GM19240 (cell line): Measurements from ENCODE around the gene PTGES2.

Experiments used
- DNase-seq: peaks from one replicate; pipeline ENCODE4 v3.0.0; 2011; ENCODE audit warnings: low spot score; ENCODE audit not compliant: insufficient read length

PTGES2 gene

DNA sequence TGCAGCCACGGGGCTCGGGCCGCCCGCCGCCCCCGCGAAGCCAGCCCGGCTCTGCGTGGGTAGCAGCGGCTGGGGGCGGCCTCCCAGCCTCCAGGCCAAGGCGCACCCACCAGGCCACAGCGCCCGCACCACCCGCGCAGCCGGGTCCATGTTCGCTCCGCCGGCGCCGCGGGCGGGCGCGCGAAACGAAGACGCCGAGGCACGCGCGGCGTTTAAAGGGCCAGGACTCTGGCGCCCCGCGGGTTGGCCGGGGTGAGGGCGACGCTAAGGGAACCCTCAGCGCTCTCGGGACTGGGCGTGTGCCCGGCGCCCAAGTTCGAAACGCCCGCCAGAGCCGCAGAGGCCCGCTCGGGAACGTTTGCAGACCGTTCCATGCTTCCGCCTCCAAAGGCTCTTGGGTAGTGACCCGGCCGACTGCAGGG, at the start of gene PTGES2:
TSS of gene PTGES2 (minus strand) at position 162 of the 422 bp plus-strand sequence. CDS start at position 150, 12 bp downstream.
- peak; percentile 51 for DNase-seq

DNA sequence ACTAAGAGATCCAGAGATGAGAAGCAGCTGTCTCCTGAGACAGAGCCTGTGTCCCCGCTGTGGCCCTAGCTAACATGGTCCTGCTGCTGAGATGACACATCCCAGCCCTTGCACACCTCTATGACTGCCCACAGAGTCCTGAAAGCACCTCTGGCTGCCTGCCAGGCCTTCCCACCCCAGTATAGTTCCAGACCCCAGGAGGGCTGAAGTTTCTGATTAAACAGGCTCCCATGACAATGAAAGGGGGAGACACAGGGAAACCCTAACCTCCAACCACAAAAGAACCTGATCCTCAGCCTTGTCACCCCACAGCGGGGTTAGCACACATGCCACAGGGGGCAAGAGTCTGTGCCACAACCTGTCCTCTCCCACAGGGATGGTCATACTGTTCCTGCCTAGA, 48.2 kb upstream of the PTGES2 start:
- no peak for DNase-seq

DNA sequence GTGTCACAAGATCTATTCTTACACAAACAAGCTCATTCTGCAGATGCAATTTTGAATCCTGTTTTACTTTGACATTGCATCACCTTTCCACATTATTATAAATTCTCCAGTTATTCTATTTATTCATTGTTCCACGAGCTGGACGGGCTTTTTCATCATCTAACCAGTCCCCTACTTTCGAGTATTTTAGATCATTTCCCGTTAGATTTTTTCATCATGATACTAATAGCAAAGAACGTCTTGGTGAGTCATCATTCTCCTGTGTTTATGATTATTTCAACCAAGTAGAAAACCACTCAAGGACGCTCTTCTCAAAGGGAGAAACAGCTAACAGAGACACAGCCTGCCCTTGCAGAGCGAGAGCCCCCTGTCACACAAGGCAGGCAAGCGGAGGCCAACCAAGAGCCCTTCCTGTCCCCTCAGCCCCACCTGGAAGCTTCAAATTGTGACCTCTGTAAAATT, 47.6 kb upstream of the PTGES2 start:
- DNase-seq: no peak

DNA sequence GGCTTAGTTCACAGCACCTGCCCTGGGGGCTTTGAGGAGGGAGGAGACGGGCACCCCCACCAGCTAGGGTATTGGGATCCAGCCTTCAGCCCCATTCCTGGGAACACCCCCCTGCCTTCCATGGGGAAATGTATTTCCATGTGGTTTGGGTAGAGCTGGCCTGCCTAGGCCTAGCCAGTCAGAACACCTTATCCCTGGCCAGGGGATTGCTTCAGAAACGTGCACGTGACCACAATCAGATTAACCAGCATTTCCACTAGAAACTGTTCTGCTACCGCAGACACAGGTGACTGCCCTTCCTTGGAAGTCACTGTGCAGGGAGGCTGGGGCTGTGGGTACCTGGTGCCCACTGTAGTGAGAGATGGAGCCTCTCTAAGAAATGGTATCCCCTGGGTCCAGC, 46.5 kb upstream of the PTGES2 start:
- no peak for DNase-seq

DNA sequence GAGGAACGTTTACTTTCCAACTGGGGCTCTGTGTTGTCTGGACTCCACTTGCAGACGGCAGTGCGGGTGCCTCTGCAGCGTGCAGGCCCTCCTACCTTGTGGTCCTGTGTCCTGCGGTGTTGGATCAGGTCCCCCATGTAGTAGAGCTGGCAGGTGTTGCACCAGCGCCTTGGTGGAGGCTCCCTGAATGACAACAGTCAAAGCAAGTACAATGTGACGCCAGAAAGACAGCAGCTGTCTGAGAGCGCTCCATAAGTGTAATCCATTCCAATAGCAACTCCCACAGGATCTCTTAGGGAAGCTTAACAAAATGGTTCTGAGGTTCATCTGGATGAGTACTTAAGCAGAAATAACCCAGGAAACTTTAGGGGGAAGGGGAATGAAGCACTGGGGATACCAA, 42.4 kb upstream of the PTGES2 start:
- DNase-seq: no peak

DNA sequence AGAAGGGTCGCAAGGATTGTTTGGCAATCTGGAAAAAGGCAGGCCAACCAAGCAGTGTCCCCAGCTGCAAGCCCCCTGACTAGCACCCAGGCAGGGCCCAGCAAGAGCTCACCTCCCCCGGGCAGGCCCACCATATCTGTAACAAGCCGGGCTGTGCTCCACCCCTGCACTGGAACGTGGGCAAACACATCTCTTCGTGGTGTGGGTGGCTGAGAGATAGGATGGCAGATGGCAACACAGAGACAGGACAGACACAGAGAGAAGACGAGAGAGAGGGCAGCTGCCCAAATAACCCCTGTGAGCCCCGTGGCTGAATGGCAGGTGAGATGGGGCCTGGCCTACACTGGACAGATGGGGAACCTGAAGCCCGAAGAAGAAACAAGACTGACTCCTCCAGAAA, 42.0 kb upstream of the PTGES2 start:
- DNase-seq: no peak

DNA sequence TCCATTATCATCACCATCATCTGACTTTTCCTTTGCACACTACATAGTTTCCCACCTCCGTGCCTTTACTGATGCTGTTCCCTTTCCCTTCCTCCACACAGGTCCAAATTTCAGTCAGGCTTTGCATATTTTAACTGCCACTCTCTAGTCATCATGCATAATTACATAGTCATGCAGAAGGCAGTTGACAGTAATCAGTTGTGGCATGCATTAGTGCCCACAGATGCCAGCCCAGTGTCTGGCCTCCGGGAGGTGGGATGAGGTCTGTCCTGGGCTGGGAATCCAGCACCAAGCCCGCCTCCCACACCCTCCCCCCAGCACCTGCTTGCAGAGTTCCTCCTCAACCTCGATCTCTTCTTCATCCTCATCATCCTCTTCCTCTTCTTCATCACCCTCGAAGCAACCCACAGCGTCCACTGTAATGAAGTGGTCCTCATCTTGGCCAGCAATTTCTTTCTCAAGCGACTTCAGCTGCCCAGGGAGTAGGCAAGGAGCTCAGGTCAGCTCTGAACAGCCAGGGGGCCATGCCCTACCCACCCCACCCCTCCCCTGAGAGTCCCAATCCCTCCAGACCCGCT, 41.3 kb upstream of the PTGES2 start:
- no peak for DNase-seq

DNA sequence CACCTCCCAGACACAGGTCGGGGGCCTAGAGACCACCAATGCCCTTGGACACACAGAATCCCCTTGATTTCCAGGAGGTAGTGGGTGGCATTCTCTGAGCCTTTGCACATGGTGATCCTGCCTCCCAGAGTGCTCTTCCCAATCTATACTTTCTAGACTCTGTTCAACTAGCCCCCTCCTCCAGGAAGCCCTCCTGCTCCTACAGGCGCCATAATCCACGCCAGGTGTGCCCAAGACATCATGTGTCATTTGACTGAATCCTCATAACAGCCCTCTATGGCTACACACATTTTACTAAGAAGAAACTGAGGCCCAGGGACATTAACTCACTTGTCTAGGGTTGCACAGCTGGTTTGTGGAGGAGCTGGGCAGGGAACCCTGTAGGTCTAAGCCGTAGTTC, 39.7 kb upstream of the PTGES2 start:
- no peak for DNase-seq

DNA sequence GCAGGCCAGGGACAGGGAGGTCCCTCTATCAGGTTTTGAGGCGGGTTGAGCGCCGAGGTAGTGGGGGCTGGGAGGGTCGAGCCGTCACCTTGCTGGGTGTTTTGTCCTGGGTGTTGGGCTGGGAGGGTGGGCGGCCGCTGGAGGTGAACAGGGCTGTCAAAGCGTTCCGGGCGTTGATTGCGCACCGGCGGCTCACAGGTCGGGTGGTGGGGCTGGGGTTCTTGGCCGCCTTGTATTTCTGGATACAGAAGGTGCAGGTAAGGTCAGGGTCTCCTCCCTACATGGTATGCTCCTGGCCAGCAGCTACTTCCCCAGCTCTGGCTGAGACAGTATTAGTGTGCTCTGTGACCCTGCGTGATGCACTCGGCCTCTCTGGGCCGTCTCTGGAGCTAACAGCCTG, 38.6 kb upstream of the PTGES2 start:
- no peak for DNase-seq

DNA sequence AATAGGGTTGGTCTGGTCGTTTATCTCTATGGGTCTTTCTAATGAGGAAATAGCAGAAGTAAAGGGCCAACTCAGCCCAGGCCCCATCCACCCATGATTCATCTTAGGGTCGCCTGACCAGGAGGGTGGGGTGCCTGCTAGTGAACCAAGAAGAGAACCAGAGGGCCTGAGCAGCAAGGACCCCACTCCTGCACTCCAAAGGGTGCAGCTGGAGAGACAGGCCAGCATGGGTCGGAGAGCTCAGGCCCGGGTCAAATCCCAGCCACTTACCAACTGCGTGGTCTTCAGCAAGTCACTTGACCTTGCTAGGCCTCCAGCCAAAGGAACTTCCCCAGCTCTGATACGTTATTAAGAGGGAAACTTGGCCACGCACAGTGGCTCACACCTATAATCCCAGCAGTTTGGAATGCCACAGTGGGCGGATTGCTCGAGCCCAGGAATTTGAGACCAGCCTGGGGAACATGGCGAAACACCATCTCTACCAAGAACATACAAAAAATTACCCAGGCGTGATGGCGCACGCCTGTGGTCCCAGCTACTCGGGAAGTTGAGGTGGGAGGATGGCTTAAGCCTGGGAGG, 36.9 kb upstream of the PTGES2 start:
- no peak for DNase-seq

DNA sequence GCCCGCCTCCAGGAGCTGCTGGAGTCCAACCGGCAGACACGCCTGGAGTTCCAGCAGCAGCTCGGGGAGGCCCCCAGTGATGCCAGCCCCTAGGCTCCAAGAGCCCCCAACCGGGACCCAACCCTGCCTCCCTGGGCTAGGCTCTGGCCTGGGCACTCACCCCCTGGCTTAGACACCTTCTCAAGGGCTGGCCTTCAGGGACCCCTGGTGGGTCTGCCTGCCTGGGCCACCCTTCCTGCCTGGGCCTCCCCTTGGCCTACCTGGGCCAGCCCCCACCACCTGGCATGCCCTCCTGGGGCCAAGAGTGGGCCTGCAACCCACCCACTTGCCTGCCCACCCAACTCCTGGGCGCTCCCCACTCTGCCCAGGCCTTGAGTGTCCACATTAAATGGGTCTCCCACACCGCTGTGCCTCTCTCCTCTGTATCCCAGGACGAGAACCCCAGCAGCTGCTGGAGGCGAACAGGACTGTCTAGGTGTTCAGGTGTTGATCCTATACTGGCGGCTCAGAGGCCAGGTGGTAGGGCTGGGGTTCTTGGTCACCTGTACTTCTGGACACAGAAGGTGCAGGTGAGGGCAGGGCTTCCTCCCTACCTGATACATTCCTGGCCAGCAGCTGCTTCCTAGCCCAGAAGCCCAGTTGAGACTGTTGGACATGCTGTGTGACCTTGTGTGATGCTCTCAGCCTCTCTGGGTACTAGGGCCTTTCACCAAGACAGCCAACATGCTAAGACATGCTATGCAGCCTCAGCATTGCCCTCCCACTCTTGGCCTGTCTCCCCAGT, 36.2 kb upstream of the PTGES2 start:
- DNase-seq: no peak

DNA sequence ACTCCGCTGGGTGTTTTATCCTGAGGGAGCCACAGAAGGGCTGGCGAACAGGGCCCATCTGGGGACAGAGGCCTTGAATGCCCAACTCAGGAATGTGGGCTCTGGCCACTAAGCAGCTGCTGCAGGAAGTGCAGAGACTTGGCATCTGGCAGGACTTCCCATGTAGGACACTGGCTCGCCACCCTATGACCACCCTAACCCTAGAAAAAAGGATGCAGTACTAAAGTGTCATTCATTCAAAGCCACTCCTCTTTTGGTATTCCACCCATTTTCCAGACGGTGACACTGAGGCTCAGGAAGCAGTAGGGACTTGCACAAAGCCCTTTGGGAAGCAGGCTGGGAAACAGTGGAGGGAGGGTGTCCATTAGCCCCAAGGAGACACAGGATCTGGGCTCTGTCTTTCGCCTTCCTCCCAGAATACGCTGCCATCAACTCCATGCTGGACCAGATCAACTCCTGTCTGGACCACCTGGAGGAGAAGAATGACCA, 35.5 kb upstream of the PTGES2 start:
- no peak for DNase-seq

DNA sequence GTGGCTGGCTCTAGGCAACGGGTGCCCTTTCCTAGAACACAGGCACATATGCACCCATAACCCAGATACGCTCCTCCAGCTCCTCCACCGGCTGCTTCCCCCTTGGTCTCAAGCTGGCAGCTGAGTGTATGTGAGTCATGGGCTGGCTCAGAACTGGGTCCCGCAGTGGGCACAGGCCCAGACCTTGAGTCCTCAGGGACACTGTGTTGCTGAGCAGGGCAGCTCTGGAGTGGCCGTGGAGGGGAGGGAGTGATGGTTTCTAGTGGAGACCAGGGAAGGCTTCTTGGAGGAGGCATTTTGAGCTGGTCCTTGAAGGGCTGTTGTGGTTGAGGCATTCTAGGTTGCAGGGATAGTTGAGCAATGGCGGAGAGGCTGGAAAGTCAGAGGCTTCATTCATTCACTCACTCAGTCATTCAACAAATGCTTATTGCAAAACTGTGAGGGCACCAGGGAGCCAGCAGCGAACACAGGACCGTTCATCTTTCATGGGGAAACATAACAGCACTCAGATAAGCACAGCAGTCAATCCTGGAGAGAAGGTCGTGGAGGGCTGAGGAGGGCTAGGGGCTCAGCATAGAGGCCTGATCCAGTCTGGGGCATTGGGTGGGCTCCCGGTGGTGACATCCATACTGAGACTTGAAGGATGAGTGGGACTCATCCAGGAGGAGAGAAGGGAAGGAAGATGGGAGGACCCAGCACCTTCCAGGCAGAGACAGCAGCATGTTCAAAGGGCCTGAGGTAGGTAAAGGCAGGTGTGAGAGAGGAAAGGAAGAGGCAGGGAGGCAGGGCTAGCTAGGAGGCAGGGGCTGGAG, 34.9 kb upstream of the PTGES2 start:
- no peak for DNase-seq

DNA sequence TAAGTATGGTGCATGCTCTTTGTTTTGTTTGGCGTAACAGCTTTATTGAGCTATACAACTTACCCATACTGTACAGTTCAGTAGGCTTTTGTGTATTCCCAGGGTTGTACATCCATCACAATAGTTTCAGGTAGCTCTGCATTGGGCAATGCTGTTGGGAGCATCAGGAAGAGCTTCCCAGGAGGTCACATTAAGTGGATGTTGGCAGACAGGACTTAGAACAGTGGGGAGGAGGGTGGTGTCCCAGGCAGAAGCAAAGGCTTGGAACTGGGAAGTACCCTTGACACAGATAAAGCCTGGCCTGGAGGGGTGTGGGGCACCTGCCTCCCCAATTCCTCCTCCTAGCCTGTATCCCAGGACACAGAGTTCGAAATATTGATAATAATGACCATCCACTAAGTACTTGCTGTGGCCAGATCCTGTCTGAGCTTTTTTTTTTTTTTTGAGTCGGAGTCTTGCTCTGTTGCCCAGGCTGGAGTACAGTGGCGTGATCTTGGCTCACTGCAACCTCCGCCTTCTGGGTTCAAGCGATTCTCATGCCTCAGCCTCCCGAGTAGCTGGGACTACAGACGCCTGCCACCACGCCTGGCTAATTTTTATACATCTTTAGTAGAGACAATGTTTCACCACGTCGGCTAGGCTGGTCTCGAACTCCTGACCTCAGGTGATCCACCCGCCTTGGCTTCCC, 33.8 kb upstream of the PTGES2 start:
- no peak for DNase-seq

DNA sequence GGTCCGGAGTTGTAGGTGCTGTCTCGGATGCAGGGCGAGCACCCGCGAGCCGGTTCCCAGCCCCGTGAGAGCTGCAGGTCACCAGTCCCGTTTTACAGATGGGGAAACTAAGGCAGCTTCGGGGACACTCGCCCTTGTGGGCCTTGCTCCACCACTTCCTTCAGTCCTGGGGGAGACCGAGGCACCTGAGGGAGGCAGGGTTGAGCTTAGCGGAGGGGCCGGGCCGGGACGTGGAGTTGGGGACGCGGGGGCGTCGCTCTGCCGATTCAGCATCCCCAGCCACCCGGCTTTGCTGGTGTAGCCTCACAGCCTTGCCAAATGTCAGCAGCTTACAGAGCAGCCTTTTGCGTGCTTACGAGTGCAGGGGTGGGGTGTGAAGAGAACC, 33.1 kb upstream of the PTGES2 start:
- no peak for DNase-seq

DNA sequence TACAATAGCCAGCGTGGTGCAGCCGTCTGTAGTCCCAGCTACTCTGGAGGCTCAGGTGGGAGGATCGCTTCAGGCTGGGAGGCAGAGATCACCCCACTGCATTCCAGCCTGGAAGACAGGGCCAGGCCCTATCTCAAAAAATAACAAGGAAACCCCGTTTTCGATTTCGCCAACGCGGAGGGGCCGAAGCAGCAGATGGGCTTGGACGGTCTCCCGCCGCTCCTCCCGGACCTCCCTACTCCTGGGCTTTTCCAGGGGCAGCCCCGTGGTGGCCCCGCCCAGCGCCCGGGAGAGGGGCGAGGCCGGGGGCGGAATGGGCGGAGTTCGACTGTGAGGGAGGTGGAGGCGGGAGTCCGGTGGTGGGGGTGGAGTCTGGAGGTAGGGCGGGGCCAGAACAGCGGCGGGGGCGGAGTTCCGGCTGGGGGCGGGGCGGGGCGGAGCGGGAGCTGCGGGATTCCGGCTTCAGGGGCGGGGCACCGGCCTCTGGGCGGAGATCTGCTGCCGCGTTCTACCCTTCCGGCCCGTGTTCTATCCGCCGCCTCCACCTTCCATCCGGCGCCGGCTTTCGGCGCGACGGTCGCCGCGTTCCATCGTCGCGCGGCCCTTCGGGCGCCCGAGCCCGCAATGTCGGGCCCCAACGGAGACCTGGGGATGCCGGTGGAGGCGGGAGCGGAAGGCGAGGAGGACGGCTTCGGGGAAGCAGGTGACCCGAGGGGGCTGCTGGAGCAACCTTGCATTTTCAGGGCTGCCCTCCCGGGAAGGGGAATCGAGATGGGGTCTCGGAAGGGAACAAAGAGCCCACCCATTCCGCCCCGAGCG, 32.5 kb upstream of the PTGES2 start, which contains the start of gene BBLN:
TSS of gene BBLN (plus strand) at position 482 of the 819 bp plus-strand sequence. CDS start at position 625, 143 bp downstream.
- DNase-seq: peak; percentile 97

DNA sequence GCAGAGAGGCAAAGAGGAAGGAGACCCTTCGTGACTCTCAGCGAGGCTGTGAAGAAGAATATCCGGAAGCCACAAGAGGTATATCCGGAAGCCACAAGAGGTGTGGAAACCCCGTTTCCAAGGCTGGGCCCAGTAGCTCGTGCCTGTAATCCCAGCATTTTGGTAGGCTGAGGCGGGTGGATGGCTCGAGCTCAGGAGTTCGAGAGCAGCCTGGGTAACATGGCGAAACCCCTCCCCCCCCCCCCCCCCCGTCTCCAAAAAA, 31.9 kb upstream of the PTGES2 start:
- DNase-seq: no peak

DNA sequence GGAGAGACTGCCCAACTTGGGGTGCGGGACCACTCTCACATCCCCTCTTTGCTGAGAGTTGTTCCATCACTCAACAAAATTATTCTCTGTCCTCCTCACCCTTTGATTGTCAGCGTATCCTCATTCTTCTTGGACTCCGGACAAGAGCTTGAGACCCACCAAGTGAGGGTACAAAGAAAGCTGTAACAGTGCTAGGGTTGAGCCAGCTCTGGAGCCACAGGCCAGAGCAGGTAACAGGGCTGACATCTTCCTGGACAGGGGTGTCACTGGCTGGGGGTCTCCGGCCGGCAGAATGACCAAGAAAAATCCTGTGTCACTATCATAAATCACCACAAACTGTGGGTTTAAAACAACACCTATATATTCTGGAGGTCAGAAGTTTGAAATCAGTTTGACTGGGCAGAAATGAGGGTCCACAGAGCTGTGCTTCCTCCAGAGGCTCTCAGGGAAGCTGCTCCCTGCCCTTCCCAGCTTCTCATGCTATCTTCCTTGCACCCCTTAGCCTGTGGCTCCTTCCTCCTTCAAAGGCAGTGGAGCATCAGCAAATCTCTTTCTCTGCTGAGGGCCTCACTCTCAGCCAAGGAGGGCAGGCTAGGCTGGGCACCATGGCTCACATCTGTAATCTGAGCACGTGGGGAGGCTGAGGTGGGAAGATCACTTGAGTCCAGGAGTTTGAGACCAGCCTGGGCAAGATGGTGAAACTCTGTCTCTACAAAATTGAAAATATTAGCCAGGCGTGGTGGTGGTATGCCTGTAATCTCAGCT, 28.4 kb upstream of the PTGES2 start:
- no peak for DNase-seq

DNA sequence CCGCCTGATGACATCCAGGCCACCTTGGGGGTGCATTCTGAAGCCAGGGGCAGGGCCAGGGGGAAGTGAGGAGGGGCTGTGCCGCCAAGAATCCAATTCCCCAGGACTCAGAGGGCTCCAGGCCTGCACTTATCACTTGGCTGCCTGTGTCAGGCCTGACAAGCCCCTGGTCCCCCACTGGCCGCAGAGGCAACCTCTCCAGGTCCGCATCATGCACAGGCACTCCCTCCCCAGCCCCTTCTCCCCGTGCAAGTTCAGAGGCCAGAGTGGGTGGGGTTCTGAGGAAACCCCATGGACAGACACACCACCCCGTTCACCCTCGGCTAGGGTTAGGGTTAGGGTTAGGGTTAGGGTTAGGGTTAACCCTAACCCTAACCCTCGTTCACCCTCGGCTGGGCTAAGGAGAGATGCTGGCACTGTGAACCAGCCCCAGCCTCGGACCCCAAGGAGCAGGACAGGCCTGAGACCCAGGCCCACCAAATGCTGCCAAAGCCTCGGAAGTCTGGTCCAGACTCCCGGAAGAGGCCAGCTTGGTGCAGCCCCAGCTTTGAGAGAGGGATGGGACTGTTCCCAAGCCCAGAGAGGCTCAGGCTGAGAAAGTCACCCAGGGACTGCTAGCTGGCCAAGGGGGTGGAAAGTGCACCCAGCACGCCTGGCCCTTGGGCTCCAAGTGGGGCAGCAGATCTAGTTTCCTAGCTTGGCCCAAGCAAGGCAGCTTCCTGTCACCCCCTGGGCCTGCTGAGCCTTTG, 26.6 kb upstream of the PTGES2 start:
- DNase-seq: no peak
